K562 (cell line): ENCODE measurements around the gene SRSF5. TPM values are rescaled to one million over a fixed set of nuclear protein-coding genes. Genes with fewer than 3 reads are reported as not detected.

Experiments
- BRD4 ChIP-seq: fragments of 200-600 bp; sonication (generic); IDR thresholded peaks from 2 replicates; pipeline ENCODE4 v1.6.1; 2017; ENCODE audit warnings: inconsistent platforms
- CHD2 ChIP-seq: IDR thresholded peaks from 2 replicates; pipeline ENCODE4 v1.6.1; 2011; ENCODE audit warnings: low read depth, low read length
- CREB1 ChIP-seq, 2 experiments: sonication (generic) in 1 of 2; formaldehyde crosslinking in 1 of 2; IDR thresholded peaks; 2 replicates each; pipeline versions ENCODE4 v1.6.1 to v1.8.0; 2012 to 2022; ENCODE audit warnings: inconsistent platforms in 1 of 2, mild to moderate bottlenecking in 1 of 2, missing genetic modification reagents in 1 of 2, moderate library complexity in 1 of 2
- FIP1L1 ChIP-seq: fragments of 200-400 bp; formaldehyde crosslinking; IDR thresholded peaks from 2 replicates; pipeline ENCODE4 v1.6.1; 2018; ENCODE audit warnings: mild to moderate bottlenecking, low read depth, low read length; ENCODE audit not compliant: poor library complexity, severe bottlenecking
- FOXK1 ChIP-seq: sonication (generic); formaldehyde crosslinking; IDR thresholded peaks from 2 replicates; pipeline ENCODE4 v1.8.0; 2022; ENCODE audit warnings: missing genetic modification reagents, mild to moderate bottlenecking, borderline replicate concordance
- GATAD2B ChIP-seq: fragments of 450-650 bp; IDR thresholded peaks from 2 replicates; pipeline ENCODE4 v1.6.1; 2017; ENCODE audit warnings: mild to moderate bottlenecking, borderline replicate concordance
- HMGN3 ChIP-seq: IDR thresholded peaks from 2 replicates; pipeline ENCODE4 v1.6.1; 2011; ENCODE audit warnings: borderline replicate concordance, low read depth, mild to moderate bottlenecking, mixed read lengths, low read length; ENCODE audit not compliant: insufficient read length; ENCODE audit errors: extremely low read depth
- JUND ChIP-seq, 2 experiments: IDR thresholded peaks; 2 replicates in 1 of 2; 3 replicates in 1 of 2; pipeline ENCODE4 v1.6.1; 2011; ENCODE audit warnings: borderline replicate concordance in 2 of 2, low read depth in 2 of 2, low read length in 2 of 2, improper control_type of control experiment in 1 of 2, missing biosample characterization in 1 of 2, missing genetic modification characterization in 1 of 2, missing genetic modification reagents in 1 of 2
- MAZ ChIP-seq, 2 experiments: fragments of 450-650 bp in 1 of 2; sonication (generic) in 1 of 2; formaldehyde crosslinking; IDR thresholded peaks in 1 of 2; conservative IDR thresholded peaks in 1 of 2; 2 replicates each; pipeline versions ENCODE4 v1.4.0 to v1.5.0; 2020; ENCODE audit warnings: mild to moderate bottlenecking in 1 of 2, missing genetic modification reagents in 1 of 2
- PHTF2 ChIP-seq: fragments of 250-450 bp; sonication (Bioruptor Pico); IDR thresholded peaks from 2 replicates; pipeline ENCODE4 v1.5.0; 2021; ENCODE audit warnings: mild to moderate bottlenecking
- PRPF4 ChIP-seq: fragments of 200-400 bp; formaldehyde crosslinking; IDR thresholded peaks from one replicate; pipeline ENCODE4 v1.6.1; 2017; ENCODE audit warnings: low read length, low read depth, mild to moderate bottlenecking; ENCODE audit not compliant: insufficient read depth, poor library complexity, severe bottlenecking
- RBM22 ChIP-seq: fragments of 200-400 bp; formaldehyde crosslinking; IDR thresholded peaks from 2 replicates; pipeline ENCODE4 v1.6.1; 2018; ENCODE audit warnings: low read length, low read depth; ENCODE audit not compliant: poor library complexity, severe bottlenecking
- SMAD1 ChIP-seq: fragments of 150-350 bp; IDR thresholded peaks from 2 replicates; pipeline ENCODE4 v1.6.1; 2014; ENCODE audit warnings: low read length, low read depth; ENCODE audit not compliant: partially characterized antibody
- SP2 ChIP-seq: IDR thresholded peaks from 2 replicates; pipeline ENCODE4 v1.6.1; 2011; ENCODE audit warnings: mild to moderate bottlenecking, low read depth, low read length, moderate library complexity; ENCODE audit not compliant: poor library complexity, severe bottlenecking; ENCODE audit errors: extremely low read depth
- TAF9B ChIP-seq: fragments of 450-650 bp; IDR thresholded peaks from 2 replicates; pipeline ENCODE4 v1.6.1; 2018; ENCODE audit warnings: mild to moderate bottlenecking; ENCODE audit not compliant: partially characterized antibody
- TGIF2 ChIP-seq: sonication (generic); formaldehyde crosslinking; IDR thresholded peaks from 2 replicates; pipeline ENCODE4 v1.8.1; 2022; ENCODE audit warnings: mild to moderate bottlenecking, missing genetic modification reagents, moderate library complexity
- U2AF1 ChIP-seq: fragments of 200-400 bp; formaldehyde crosslinking; optimal IDR thresholded peaks from 2 replicates; pipeline ENCODE3; 2017; ENCODE audit warnings: mild to moderate bottlenecking, low read depth, low read length, moderate library complexity
- ZBED1 ChIP-seq: IDR thresholded peaks from 2 replicates; pipeline ENCODE4 v1.6.1; 2014
- ZBTB1 ChIP-seq: sonication (generic); formaldehyde crosslinking; IDR thresholded peaks from 2 replicates; pipeline ENCODE4 v1.8.1; 2023; ENCODE audit warnings: missing genetic modification reagents, low read depth, mild to moderate bottlenecking, borderline replicate concordance
- ZNF23 ChIP-seq: fragments of 250-450 bp; sonication (Bioruptor Pico); IDR thresholded peaks from 2 replicates; pipeline ENCODE4 v1.4.0; 2020; ENCODE audit warnings: mild to moderate bottlenecking
- ZNF232 ChIP-seq: sonication (generic); formaldehyde crosslinking; IDR thresholded peaks from 2 replicates; pipeline ENCODE4 v1.8.0; 2022; ENCODE audit warnings: mild to moderate bottlenecking, missing genetic modification reagents
- ZNF41 ChIP-seq: fragments of 250-450 bp; sonication (Bioruptor Pico); conservative IDR thresholded peaks from 2 replicates; pipeline ENCODE4 v1.4.0; 2020; ENCODE audit warnings: mild to moderate bottlenecking
- ZNF644 ChIP-seq: fragments of 200-800 bp; sonication (Bioruptor generic); IDR thresholded peaks from 2 replicates; pipeline ENCODE4 v1.6.1; 2016; ENCODE audit warnings: low read depth, missing genetic modification characterization, missing compliant biosample characterization
- polyA plus RNA-seq, 8 experiments: library from polyadenylated mRNA; depleted of rRNA in 4 of 8; stranded (reverse) in 5 of 8; unstranded in 3 of 8; fragments of >200 nt; fragmentation: Nextera tagmentation in 2 of 8; fragmentation: Illumina TruSeq in 1 of 8; extraction: Ambion mirVana in 2 of 8; extraction: Trizol in 1 of 8; gene quantifications; 2 replicates each; pipeline versions ENCODE4 v1.2.1 to v1.2.3, GENCODE V29; 2011 to 2014; ENCODE audit warnings: inconsistent platforms in 1 of 8, missing spikeins in 1 of 8
- total RNA-seq, 7 experiments: library from RNA; depleted of rRNA in 6 of 7; stranded (reverse); fragments of >200 nt in 6 of 7; fragmentation: Illumina TruSeq in 2 of 7; extraction: Trizol in 2 of 7; gene quantifications; 2 replicates each; pipeline versions ENCODE4 v1.2.1 to v1.2.3, GENCODE V29; 2011 to 2021; ENCODE audit warnings: low replicate concordance in 1 of 7
- TF ChIP-seq, protein P1 (sequence below), 2 experiments: fragments of 450-650 bp; IDR thresholded peaks; 2 replicates each; pipeline ENCODE4 v1.6.1; 2016
- TF ChIP-seq, protein P2 (sequence below): fragments of 450-650 bp; formaldehyde crosslinking; IDR thresholded peaks from 2 replicates; pipeline ENCODE4 v1.4.0; 2020; ENCODE audit warnings: mild to moderate bottlenecking, mixed read lengths

The SRSF5 gene
- total and polyA plus RNA-seq, 9 of the 15 experiments (the other 6 are each of a cell fraction or from before 2014, with no cell fraction given): 108 to 460 (median 212) TPM

DNA sequence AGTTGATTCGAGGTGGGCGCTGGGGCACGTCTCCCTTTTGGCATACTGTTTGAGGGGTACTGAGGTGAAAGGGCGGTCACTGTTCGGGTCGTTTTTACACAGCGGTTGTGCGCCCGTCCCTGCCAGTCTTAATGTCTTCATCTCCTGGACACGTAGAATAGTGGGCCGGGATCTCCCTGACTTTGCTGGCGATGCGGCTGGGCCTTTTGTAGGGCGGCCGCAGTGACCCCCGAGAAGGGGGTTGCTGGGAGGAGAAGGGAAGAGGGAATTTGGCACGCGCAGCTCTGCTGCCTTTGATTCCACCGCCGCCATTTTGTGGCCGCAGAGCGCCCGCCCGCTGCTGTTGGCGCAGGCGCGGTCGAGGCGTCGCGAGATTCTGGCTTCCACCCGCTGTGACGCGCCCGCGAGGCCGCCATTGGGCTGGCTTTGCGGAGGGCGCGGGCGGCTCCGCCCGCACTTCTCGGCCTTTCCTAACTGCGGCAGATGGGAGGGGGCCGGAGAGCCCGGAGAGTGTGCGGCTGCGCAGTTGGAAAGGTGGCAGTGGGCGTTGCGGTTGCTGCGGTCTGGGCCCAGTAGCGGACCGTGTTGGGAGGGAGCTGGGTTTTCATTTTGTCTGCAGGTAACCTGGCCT lies 542 bp downstream of the SRSF5 start (continued):
- TF ChIP-seq TAF9B (peak; percentile 50), CREB1 (IDR thresholded peaks at IDR 0.05) (peak; percentile 33; the same call in 1 of the 2 replicates), CREB1 (CRISPR knock-in tag; IDR thresholded peaks at IDR 0.05) (no peak), ZNF644 (tag) (no peak), HMGN3 (peak; percentile 76), FIP1L1 (peak; percentile 92), MAZ (CRISPR knock-in tag; conservative IDR thresholded peaks at IDR 0.05 in 1 of 2, IDR thresholded peaks at IDR 0.05 in 1 of 2) (peak; percentile 71 to 87), GATAD2B (no peak), PHTF2 (CRISPR knock-in tag) (no peak), ZNF23 (no peak), ZNF41 (CRISPR knock-in tag) (0 out of 2 replicates have a peak, but pooled peaks have one; percentile 43), SP2 (no peak), RBM22 (peak; percentile 72), ZNF232 (CRISPR knock-in tag) (0 out of 2 replicates have a peak, but pooled peaks have one; percentile 55), ZBED1 (no peak), CHD2 (peak; percentile 93), ZBTB1 (peak; percentile 97), PRPF4 (peak; percentile 89), TGIF2 (CRISPR knock-in tag) (no peak), JUND (IDR thresholded peaks at IDR 0.05; ENCODE audit: borderline replicate concordance, low read depth, low read length) (peak; percentile 23; the same call in 1 of the 2 replicates), JUND (tag; IDR thresholded peaks at IDR 0.05; ENCODE audit: borderline replicate concordance, low read depth, low read length) (no peak; the same call in 1 of the 3 replicates), U2AF1 (peak; percentile 25), BRD4 (peak; percentile 93), SMAD1 (peak; percentile 56), FOXK1 (CRISPR knock-in tag) (0 out of 2 replicates have a peak, but pooled peaks have one; percentile 74)
- TF ChIP-seq, protein P1, sequence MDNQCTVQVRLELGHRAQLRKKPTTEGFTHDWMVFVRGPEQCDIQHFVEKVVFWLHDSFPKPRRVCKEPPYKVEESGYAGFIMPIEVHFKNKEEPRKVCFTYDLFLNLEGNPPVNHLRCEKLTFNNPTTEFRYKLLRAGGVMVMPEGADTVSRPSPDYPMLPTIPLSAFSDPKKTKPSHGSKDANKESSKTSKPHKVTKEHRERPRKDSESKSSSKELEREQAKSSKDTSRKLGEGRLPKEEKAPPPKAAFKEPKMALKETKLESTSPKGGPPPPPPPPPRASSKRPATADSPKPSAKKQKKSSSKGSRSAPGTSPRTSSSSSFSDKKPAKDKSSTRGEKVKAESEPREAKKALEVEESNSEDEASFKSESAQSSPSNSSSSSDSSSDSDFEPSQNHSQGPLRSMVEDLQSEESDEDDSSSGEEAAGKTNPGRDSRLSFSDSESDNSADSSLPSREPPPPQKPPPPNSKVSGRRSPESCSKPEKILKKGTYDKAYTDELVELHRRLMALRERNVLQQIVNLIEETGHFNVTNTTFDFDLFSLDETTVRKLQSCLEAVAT (IDR thresholded peaks at IDR 0.05): peak; percentile 77; a peak in 3 of 4 replicates
- TF ChIP-seq, protein P2, sequence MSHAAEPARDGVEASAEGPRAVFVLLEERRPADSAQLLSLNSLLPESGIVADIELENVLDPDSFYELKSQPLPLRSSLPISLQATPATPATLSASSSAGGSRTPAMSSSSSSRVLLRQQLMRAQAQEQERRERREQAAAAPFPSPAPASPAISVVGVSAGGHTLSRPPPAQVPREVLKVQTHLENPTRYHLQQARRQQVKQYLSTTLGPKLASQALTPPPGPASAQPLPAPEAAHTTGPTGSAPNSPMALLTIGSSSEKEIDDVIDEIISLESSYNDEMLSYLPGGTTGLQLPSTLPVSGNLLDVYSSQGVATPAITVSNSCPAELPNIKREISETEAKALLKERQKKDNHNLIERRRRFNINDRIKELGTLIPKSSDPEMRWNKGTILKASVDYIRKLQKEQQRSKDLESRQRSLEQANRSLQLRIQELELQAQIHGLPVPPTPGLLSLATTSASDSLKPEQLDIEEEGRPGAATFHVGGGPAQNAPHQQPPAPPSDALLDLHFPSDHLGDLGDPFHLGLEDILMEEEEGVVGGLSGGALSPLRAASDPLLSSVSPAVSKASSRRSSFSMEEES (CRISPR knock-in tag): no peak
